ENCODE measurements around the gene TRPM2. TPM values are rescaled to one million over a fixed set of nuclear protein-coding genes. Genes with fewer than 3 reads are reported as not detected.

Gene TRPM2
- total and polyA plus RNA-seq, 2 of the 8 experiments (the other 6 are each of a cell fraction or from before 2014, with no cell fraction given), result 0.27 to 0.28 TPM

DNA sequence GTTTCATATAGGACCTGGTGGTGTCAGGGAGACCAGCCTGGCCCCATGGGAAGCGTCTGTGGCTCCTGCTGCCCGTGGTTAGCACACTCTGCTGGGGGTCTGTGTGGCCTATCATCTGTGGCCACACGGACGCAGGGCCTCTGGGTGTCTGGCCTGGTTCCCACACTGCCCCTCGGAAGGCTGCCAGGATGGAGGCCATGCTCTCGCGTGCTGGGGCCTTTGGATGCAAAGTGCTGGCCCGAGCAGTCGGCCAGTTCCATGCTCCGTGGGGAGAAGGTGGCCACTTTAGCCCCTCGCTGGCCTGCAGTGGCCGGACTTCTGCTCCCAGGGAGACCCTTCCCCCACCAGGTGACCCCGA, 81.1 kb downstream of the TRPM2 start (continued):
- TF ChIP-seq, protein P1, sequence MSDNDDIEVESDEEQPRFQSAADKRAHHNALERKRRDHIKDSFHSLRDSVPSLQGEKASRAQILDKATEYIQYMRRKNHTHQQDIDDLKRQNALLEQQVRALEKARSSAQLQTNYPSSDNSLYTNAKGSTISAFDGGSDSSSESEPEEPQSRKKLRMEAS (IDR thresholded peaks at IDR 0.05), result no peak

Measured in H1 (cell line).